HFF-Myc (cell line): ENCODE data around the gene ZNF662.

ENCODE experiments used
- DNase-seq: peaks from one replicate; pipeline ENCODE4 v3.0.0-alpha.2; 2011; ENCODE audit warnings: low read depth; ENCODE audit errors: extremely low read depth
- H3K4me3 ChIP-seq: replicated peaks from 2 replicates; pipeline ENCODE4 v1.5.1; 2011; ENCODE audit warnings: low read depth, mild to moderate bottlenecking, control low read depth, low read length
- TF ChIP-seq, protein P1 (sequence below): IDR thresholded peaks from 2 replicates; pipeline ENCODE4 v1.5.1; 2012; ENCODE audit warnings: mild to moderate bottlenecking, low read depth, low read length, control low read depth; ENCODE audit errors: missing control alignments

ZNF662 gene

DNA sequence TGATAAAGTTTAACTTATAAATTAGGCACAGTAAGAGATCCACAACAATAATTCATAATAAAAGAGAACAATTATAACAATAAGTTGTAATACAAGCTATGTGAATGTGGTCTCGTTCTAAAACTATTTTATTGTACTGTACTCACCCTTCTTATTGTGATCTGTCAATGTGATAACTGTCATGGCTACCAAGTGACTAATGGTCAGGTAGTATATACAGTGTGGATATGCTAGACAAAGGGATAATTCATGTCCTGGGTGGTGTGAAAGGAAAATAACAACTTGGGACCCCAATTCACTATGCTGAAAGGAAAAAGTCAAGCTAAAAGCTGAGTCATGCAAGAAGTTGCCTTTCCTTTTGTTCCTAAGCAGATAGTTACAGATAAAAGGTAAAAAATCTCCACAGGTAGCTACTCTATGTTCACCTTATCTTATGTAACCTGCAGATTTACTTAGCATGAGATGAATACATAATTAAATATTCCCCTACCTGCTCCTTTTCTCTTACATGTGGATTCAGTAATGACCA, 19.6 kb upstream of the ZNF662 start:
- no peak overlapping the region for H3K4me3 ChIP-seq
- DNase-seq, result no peak
- TF ChIP-seq, protein P1, sequence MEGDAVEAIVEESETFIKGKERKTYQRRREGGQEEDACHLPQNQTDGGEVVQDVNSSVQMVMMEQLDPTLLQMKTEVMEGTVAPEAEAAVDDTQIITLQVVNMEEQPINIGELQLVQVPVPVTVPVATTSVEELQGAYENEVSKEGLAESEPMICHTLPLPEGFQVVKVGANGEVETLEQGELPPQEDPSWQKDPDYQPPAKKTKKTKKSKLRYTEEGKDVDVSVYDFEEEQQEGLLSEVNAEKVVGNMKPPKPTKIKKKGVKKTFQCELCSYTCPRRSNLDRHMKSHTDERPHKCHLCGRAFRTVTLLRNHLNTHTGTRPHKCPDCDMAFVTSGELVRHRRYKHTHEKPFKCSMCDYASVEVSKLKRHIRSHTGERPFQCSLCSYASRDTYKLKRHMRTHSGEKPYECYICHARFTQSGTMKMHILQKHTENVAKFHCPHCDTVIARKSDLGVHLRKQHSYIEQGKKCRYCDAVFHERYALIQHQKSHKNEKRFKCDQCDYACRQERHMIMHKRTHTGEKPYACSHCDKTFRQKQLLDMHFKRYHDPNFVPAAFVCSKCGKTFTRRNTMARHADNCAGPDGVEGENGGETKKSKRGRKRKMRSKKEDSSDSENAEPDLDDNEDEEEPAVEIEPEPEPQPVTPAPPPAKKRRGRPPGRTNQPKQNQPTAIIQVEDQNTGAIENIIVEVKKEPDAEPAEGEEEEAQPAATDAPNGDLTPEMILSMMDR, result no peak

DNA sequence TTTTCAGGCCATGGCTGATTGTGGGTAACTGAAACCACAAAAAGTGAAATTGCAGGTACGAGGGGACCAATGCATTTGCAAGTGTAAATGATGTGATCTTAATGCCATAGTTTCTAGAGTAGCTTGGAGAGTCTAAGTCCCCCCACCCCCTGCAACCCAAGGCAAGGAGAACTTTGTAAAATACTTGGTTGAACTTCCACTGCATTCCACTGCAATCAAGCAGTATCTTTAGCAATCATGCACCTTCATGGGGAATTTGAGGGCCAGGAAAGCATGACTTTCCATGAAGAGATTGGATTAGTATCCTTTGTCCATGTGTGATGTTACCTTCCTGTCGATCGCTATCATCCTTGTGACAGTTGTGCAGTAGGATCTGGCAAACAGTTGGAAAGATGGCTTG, 18.9 kb upstream of the ZNF662 start:
- H3K4me3 ChIP-seq, result no peak overlapping the region
- DNase-seq, result no peak
- TF ChIP-seq, protein P1, result no peak

DNA sequence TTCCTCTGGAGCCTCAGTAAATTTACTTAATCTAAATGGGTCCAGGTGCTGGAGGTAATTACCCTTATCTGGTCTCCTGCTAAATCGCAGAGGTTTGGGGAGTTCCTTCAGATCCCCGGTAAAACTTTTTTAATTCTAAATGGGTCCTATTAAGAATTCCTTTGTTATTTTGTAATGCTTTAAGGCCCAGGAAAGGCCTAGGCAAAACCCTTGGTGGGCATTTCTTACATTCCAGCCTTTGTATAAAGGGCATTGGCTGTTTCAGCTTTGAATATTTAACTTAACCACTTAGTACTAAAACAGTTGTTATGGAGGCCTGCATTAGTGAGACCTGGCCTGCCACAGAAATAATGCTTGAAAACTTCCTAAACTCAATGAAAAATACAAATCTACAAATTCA, 14.9 kb upstream of the ZNF662 start:
- H3K4me3 ChIP-seq, result no peak overlapping the region
- DNase-seq, result no peak
- TF ChIP-seq, protein P1, result no peak

DNA sequence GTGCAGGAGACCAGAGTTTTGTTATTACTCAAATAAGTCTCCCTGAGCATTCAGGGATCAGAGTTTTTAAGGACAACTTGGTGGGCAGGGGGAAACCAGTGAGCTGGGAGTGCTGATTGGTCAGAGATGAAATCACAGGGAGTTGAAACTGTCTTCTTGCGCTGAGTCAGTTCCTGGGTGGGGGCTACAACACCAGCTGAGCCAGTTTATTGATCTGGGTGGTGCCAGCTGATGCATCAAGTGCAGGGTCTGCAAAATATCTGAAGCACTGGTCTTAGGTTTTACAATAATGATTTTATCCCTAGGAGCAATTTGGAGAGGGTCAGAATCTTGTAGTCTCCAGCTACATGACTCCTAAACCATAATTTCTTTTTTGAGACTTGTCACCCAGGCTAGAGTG, 13.8 kb upstream of the ZNF662 start:
- no peak overlapping the region for H3K4me3 ChIP-seq
- TF ChIP-seq, protein P1, result no peak
- DNase-seq, result no peak

DNA sequence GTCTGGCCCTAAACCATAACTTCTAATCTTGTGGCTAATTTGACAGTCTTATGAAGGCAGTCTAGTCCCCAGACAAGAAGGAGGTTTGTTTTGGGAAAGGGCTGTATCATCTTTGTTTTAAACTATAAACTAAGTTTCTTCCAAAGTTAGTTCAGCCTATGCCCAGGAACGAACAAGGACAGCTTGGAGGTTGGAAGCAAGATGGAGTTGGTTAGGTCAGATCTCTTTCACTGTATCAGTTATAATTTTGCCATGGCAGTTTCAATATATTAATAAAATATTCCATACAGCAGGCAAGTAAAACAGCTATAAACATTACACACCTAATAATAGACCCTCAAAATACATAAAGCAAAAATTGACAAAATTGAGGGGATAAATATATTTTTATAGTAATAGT, 13.1 kb upstream of the ZNF662 start:
- TF ChIP-seq, protein P1, result no peak
- DNase-seq, result no peak
- H3K4me3 ChIP-seq, result no peak overlapping the region

DNA sequence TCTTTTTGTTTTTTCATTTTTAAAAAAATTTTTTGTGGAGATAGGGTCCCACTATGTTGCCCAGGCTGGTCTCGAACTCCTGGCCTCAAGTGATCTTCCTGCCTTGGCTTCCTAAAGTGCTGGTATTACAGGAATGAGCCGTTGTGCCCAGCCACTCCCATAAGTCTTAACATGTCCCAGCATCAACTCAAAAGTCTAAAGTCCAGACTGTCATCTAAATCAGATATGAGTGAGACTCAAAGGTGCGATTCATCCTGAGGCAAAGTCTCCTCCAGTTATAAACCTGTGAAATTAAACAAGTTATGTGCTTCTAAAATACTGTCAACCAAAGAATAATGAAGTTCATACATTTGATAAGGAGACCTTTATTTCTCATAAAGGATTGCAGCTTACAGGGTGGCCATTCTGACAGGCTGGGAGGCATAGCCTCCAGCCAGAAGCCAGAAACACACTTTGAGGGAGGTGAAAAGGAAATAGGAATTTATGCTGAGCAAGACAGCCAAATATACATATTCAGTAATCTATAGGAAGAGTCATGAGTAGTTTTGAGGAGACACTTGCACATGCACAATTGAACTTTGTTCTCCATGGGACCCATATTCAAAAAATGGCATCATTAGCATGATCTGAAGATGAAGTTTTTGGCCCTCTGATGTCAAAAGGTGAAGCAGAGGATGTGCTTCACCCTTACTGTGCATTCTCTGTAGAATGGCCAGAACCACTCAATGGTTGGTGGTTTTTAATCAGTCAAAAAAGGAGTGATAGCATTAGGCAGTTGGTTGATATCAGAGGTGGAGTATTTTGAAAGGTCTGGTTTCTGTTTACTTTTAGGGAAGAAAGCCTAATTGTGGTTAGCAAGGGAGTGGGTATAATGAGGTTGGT, 11.0 kb upstream of the ZNF662 start:
- no peak overlapping the region for H3K4me3 ChIP-seq
- DNase-seq, result no peak
- TF ChIP-seq, protein P1, result no peak

DNA sequence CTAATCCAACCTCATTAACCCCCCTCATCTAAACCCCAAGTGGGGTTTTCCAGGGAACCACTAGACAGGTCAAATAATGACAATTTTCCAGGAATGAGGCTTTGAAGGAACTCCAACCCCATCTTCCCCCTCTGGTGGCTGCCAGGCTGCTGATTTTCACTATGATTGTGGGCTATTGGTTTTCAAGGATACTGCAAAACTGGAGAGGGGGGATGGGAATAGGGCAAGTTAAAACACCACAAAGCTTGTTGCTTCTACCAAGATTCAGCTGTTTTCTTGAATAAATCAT, 10.4 kb upstream of the ZNF662 start:
- no peak overlapping the region for H3K4me3 ChIP-seq
- DNase-seq, result no peak
- TF ChIP-seq, protein P1, result no peak
